GM21515 (cell line): ENCODE data around the gene CHST6.
"Not testable (repeated sequence)": the region's sequence is repeated elsewhere in the genome, so short reads cannot be mapped to it uniquely, and the experiment has no call there.

Experiments used
- ATAC-seq: cut with Tn5 transposase; IDR thresholded peaks from one replicate; pipeline ENCODE4 v1.9.1; 2021; ENCODE audit not compliant: unreplicated experiment

Gene CHST6

DNA sequence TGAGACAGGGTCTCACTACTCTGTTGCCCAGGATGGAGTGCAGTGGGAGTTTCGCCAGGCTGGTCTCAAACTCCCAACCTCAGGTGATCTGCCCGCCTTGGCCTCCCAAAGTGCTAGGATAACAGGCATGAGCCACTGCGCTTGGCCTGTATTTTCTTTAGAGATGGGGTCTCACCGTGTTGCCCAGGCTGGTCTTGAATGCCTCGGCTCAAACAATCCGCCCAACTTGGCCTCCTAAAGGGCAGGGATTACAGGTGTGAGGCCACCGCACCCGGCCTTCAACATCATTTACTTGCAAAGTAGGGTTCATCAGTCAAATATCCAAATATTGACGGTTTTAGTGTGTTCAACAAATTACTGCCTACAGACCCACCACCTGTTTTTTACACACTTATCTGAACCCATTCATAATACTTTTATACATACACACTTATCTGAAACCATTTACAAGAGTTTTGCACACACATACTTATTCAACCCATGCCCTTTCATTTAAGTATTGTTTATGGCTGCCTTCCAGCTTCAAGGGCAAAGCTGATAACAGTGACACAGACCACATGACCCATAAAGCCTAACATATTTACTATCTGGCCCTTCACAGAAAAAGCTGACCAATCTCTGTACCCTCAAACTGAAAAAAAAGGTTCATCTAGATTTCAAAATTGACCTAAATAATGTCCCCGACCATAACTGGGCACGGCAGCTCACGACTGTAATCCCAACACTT, 42.6 kb downstream of the CHST6 start:
- no peak for ATAC-seq

DNA sequence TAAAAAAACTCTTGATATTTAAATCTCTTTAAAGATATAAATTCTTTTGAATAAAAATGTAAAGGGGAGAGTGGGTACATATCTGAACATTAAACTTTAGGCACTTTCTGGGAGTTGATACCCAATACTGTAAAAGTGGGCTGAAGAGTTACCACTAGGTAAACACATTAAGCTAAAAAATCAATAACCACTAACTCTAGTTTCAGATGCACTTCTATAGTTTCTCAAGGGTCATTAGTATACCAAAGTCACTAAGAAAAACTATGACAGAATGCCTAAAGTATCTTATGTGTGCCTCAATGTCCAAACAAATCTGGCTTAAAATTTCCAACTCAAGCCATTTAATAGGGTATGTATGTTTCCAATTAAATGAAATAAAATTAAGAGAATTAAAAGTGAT, 48.8 kb downstream of the CHST6 start:
- ATAC-seq = no peak

GRCh38 chr16:75445298-75445697, 49.9 kb downstream of the CHST6 start:
- ATAC-seq = no peak

DNA sequence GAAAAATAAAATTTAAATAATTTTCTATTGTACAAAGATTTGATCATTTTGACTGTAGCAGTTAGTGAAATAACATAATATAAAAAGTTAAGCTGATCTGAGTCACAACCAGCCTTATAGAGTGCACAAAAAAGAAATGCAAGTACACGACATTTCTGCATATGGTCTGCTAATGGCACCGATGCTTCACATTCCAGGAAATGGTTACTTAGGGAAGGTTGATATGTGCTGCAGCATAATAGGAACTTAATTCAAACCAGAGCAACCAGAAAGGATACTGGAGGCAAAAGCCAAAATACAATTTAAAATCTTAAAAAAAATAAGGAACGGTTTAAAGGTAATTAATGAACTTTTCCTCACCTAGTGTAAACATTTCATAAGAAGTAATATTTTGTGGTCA, 51.9 kb downstream of the CHST6 start:
- ATAC-seq = no peak

DNA sequence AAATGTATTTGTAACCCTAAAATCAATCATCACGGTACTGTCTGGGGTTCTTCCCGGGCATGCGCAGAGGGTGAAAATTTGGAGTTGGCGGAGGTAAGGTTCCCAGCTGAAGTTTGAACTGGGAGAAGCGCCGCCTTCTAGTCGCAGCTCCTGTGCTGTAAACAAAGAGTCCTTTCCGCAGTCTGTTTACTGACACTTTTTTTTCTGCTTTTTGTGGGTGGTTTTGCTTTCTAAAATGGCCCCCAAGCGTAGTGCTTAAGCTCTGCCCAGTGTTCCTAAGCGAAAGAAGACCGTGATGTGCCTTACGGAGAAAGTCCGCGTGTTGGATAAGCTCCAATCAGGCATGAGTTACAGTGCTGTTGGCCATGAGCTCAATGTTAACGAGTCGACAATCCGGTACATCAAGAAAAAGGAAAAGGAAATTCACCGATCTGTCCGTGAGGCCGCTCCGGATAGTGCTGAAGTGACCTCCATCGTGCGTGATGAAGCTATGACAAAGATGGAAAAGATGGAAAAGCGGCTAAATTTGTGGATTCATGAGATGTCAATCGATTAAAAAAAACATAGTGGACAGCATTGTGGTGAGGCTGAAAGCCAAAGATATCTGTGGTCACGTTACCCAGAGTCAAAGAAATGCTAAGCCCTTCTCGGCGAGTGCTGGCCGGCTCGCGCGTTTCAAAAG, 61.4 kb downstream of the CHST6 start:
- ATAC-seq = peak; percentile 68

DNA sequence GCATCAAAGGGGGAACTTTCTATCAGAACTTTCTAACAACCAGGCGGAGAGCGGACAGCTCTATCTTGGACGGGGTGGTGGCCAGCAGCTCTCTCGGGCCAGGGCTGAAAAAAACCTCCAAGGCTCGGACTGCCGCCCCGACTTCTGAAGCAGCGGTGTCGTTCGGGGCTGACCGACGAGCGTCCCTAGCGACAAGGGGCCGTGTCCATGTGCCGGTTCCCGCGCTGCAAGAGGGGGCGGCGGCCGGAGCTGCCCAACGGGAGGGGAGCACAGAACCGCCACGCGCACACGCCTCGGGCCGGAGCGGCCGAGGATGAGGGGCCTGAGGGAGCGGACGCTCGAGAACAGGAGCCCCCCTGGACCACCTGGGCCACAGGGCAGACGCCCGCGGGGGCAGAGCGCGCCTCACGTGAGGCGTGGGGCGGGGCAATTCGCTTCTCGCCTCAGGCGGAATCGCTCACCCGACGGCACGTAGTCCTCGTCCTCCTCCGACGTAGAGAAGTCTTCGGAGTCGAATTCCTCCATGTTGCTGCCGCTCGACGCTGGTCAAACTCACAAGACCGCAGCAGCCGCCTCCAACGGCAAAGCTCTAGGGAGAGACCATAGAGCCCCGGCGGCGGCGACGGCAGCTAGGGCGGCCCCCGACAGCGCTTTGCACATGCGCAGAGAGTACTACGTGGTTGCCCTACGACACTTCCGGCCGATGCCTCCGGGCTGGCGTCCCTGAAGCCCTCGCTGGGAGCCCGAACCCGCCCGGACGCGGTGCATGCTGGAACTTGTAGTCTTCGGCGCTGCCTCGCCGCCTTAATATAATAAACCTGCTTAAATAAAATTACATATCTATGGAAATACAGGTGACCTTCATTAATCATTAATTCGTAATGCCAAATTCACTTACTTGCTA, 62.2 kb downstream of the CHST6 start, which contains the start of gene CFDP1:
TSS of gene CFDP1 (minus strand) at position 676 of the 904 bp plus-strand sequence. CDS start at position 525, 151 bp downstream.
- ATAC-seq = peak; percentile 94

- no peak for ATAC-seq
Observed at GRCh38 chr16:75429621-75430403, 65.4 kb downstream of the CHST6 start.

GRCh38 chr16:75426524-75426923, 68.7 kb downstream of the CHST6 start:
- ATAC-seq = not testable (repeated sequence)

- not testable (repeated sequence) for ATAC-seq
Observed at GRCh38 chr16:75424105-75424762, 71.0 kb downstream of the CHST6 start.

GRCh38 chr16:75423723-75424104, 71.5 kb downstream of the CHST6 start:
- ATAC-seq = no peak
